H1 (cell line): ENCODE results near the gene HOOK1. TPM values are rescaled to one million over a fixed set of nuclear protein-coding genes. Genes with fewer than 3 reads are reported as not detected.

Experiments used
- polyA plus RNA-seq, 7 experiments: library from polyadenylated mRNA; depleted of rRNA in 3 of 7; stranded (reverse) in 5 of 7; unstranded in 2 of 7; fragments of >200 nt in 5 of 7; fragments of 200-250 nt in 2 of 7; gene quantifications; 1 replicate in 5 of 7; 2 replicates in 1 of 7; 4 replicates in 1 of 7; pipeline versions ENCODE4 v1.2.1 to v1.2.3, GENCODE V29; 2011 to 2013; ENCODE audit warnings: missing spikeins in 2 of 7, mixed read lengths in 2 of 7
- total RNA-seq: library from RNA; stranded (reverse); fragmentation: NEBNext Ultra II Directional; extraction: Animal tissue kit (Norgen Biotek cat#: 25700); gene quantifications from 2 replicates; pipeline ENCODE4 v1.2.1, GENCODE V29; 2021
- TF ChIP-seq, protein P1 (sequence below): IDR thresholded peaks from 2 replicates; pipeline ENCODE4 v1.6.1; 2012; ENCODE audit warnings: low read length, inconsistent platforms

Gene HOOK1
- total and polyA plus RNA-seq, 2 of the 8 experiments (the other 6 are each of a cell fraction or from before 2014, with no cell fraction given), result 5.6 to 34.5 TPM

DNA sequence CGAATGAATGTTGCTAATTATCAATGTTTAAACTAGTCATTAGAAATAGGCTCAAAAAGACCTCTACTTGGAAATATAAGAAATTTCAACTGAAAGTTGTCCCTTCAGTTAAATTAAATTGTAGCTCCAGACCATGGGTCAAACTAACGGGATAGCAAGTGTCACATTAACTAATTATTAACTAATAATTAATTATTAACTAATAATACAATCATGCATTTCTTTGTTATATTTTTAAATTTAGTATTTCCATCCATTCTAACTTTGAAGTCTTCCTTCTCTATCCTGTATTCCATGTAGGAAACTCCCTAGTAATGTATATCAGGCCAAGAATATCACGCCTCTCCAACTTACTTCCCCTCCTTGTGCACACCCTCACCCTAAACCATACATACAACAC, 43.4 kb upstream of the HOOK1 start (continued):
- TF ChIP-seq, protein P1, sequence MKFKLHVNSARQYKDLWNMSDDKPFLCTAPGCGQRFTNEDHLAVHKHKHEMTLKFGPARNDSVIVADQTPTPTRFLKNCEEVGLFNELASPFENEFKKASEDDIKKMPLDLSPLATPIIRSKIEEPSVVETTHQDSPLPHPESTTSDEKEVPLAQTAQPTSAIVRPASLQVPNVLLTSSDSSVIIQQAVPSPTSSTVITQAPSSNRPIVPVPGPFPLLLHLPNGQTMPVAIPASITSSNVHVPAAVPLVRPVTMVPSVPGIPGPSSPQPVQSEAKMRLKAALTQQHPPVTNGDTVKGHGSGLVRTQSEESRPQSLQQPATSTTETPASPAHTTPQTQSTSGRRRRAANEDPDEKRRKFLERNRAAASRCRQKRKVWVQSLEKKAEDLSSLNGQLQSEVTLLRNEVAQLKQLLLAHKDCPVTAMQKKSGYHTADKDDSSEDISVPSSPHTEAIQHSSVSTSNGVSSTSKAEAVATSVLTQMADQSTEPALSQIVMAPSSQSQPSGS, result no peak
- TF ChIP-seq, all 59 proteins: peak for 0
